Measurements from ENCODE around the gene DIRAS1. TPM values are rescaled to one million over a fixed set of nuclear protein-coding genes. Genes with fewer than 3 reads are reported as not detected.

DIRAS1 gene
- total RNA-seq, 1 experiment from 2014 or later, result 33.7 TPM

DNA sequence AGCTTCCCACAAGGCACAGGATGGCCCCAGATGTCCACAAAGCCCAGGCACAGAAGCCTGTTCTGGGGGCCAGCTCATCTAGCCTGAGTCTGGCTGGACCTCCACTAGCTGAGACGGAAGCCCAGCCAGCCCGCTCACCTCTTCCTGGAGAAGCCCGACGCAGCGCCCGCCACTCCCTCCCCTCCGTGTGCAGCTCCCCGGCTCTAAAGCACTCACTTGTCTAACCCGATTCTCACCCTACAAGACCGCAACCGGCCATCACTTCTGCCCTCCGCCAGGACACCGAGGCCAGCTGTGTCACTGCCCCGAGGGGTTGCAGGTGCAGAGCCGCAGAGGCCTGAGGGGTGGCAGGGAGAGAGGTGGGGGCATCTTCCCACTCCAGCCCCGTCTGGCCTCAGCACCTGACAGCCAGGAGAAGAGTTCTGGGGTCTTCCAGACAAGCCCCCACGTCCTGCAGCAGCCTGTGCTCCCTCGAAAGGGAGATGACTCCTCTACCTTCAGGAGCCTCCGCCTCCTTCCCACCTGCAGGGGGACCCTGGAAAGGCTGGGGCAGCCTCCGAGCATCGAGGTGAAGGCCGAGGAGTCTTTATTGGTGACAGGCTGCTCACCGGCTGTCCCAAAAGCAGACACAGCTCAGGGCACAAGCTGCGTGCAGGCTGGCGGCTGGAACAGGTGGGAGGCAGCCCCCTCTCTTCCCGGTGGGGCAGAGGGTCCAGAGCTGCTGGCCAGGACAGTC, 5.9 kb upstream of the DIRAS1 start:
- ChIA-PET POLR2A (no interaction called here), CTCF (no interaction called here), RAD21 (ENCODE audit: low non-redundant PET in 1 of 2, low total read pairs in 2 of 2, uncharacterized antibody in 2 of 2, unreplicated experiment in 2 of 2) (no interaction called here)
- no peaks in the 10 kb centered on the region for H3K36me3 ChIP-seq (ENCODE audit: control insufficient read depth in 1 of 2, insufficient read depth in 2 of 2, low read length in 2 of 2)
- BruUV-seq (replicated peaks), result no TSS peak
- no peak overlapping the region for H3K4me2 ChIP-seq (ENCODE audit: low read length)
- intact Hi-C loops (cut with micrococcal nuclease), result no loop called here
- H3K9me2 ChIP-seq (ENCODE audit: insufficient read depth), result no peaks in the 10 kb centered on the region
- no peaks in the 10 kb centered on the region for H3K79me2 ChIP-seq (ENCODE audit: insufficient read depth, low read length)
- H3K27me3 ChIP-seq (ENCODE audit: insufficient read depth, low read length), result no peaks in the 10 kb centered on the region
- no peaks in the 10 kb centered on the region for H3K9me3 ChIP-seq (ENCODE audit: control insufficient read depth in 1 of 2, insufficient read depth in 1 of 2, low read depth in 1 of 2, low read length in 2 of 2)
- DNase-seq (ENCODE audit: low read depth, low spot score) (no peak), ATAC-seq (no peak)
- no peak overlapping the region for H3K4me3 ChIP-seq (replicated peaks in 1 of 2; ENCODE audit: low read depth in 1 of 2, low read length in 2 of 2)
- no peaks in the 10 kb centered on the region for H4K20me1 ChIP-seq (ENCODE audit: insufficient read depth)
- TF ChIP-seq CBX3 (IDR thresholded peaks at IDR 0.05; ENCODE audit: low read depth) (no peak), YY1 (IDR thresholded peaks at IDR 0.05; ENCODE audit: extremely low read depth, insufficient replicate concordance, low read depth, low read length) (no peak), FOSL1 (IDR thresholded peaks at IDR 0.05; ENCODE audit: low read depth) (no peak), ZNF274 (IDR thresholded peaks at IDR 0.05; ENCODE audit: low read depth, low read length) (no peak), POLR2A (IDR thresholded peaks at IDR 0.05; ENCODE audit: borderline replicate concordance, extremely low read depth, insufficient read depth, insufficient read length) (no peak), EGR1 (IDR thresholded peaks at IDR 0.05; ENCODE audit: low read depth) (no peak), ZFX (IDR thresholded peaks at IDR 0.05) (no peak)
- TF ChIP-seq, protein P1, sequence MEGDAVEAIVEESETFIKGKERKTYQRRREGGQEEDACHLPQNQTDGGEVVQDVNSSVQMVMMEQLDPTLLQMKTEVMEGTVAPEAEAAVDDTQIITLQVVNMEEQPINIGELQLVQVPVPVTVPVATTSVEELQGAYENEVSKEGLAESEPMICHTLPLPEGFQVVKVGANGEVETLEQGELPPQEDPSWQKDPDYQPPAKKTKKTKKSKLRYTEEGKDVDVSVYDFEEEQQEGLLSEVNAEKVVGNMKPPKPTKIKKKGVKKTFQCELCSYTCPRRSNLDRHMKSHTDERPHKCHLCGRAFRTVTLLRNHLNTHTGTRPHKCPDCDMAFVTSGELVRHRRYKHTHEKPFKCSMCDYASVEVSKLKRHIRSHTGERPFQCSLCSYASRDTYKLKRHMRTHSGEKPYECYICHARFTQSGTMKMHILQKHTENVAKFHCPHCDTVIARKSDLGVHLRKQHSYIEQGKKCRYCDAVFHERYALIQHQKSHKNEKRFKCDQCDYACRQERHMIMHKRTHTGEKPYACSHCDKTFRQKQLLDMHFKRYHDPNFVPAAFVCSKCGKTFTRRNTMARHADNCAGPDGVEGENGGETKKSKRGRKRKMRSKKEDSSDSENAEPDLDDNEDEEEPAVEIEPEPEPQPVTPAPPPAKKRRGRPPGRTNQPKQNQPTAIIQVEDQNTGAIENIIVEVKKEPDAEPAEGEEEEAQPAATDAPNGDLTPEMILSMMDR (IDR thresholded peaks at IDR 0.05 in 2 of 3, conservative IDR thresholded peaks at IDR 0.05 in 1 of 3; ENCODE audit: borderline replicate concordance in 1 of 3, insufficient read depth in 1 of 3, low read depth in 2 of 3, low read length in 2 of 3), result no peak
- H3K4me1 ChIP-seq (ENCODE audit: control insufficient read depth in 1 of 2, insufficient read depth in 2 of 2, low read length in 2 of 2), result peaks cover 15 to 22% of the 10 kb centered on the region in 2 experiments
- no peak overlapping the region for H3K9ac ChIP-seq (ENCODE audit: low read length)
- H2AFZ ChIP-seq (ENCODE audit: low read depth, low read length, poor library complexity, severe bottlenecking), result no peak overlapping the region
- no peak overlapping the region for H3K27ac ChIP-seq (ENCODE audit: low read depth, low read length)
